Gastroesophageal sphincter (tissue), 3 donors: ENCODE data around the gene NELFA.

Experiments used
- CTCF ChIP-seq, 4 experiments: fragments of 200-600 bp in 2 of 4; fragments of 450-650 bp in 2 of 4; sonication (generic) in 1 of 4; IDR thresholded peaks; one replicate each; pipeline ENCODE4 v1.5.1; 2017 to 2019; ENCODE audit warnings: antibody characterized with exemption in 4 of 4, mild to moderate bottlenecking in 2 of 4, moderate library complexity in 2 of 4
- POLR2A ChIP-seq, 2 donors: fragments of 450-650 bp; IDR thresholded peaks; one replicate each; pipeline ENCODE4 v1.6.1; 2017; ENCODE audit warnings: antibody characterized with exemption in 2 of 2, mild to moderate bottlenecking in 2 of 2, moderate library complexity in 1 of 2

- no peak for TF ChIP-seq CTCF (IDR thresholded peaks at IDR 0.05)
- no peak for TF ChIP-seq POLR2A (IDR thresholded peaks at IDR 0.05)
Measured at GRCh38 chr4:1964443-1964842, 44.3 kb downstream of the NELFA start.
